NCI-H2029 treated with DMSO at 0.1 percent for 48 hours (cell line): Measurements from ENCODE around the gene PFN4.
"Not testable (repeated sequence)": the region's sequence is repeated elsewhere in the genome, so short reads cannot be mapped to it uniquely, and the experiment has no call there.

Experiments used
- DNase-seq: peaks from one replicate; lab custom pipeline; 2025; lab: John Stamatoyannopoulos, UW

The PFN4 gene

GRCh38 chr2:24123195-24123921 is at the start of gene PFN4, which contains the start of gene FAM228B:
Gene PFN4 (minus strand): TSS chr2:24123334. CDS start chr2:24122535, 799 bp downstream.
Gene FAM228B (plus strand): TSS chr2:24123469. CDS start chr2:24124362, 893 bp downstream.
- peak; percentile 20 for DNase-seq

- no peak for DNase-seq
These were observed 45.9 kb upstream of the PFN4 start for GRCh38 chr2:24169023-24169422.

GRCh38 chr2:24164416-24164973 is 41.4 kb upstream of the PFN4 start:
- no peak for DNase-seq

- DNase-seq: no peak
These were observed 40.5 kb upstream of the PFN4 start for GRCh38 chr2:24163601-24164000.

- no peak for DNase-seq
These were observed 40.1 kb upstream of the PFN4 start for GRCh38 chr2:24163186-24163585.

GRCh38 chr2:24162494-24162893 is 39.4 kb upstream of the PFN4 start:
- DNase-seq: no peak

- no peak for DNase-seq
These were observed 37.6 kb upstream of the PFN4 start for GRCh38 chr2:24160761-24161160.

GRCh38 chr2:24159708-24160107 is 36.6 kb upstream of the PFN4 start:
- DNase-seq: no peak

GRCh38 chr2:24158131-24158530 is 35.0 kb upstream of the PFN4 start:
- no peak for DNase-seq

- DNase-seq: no peak
These were observed 30.3 kb upstream of the PFN4 start for GRCh38 chr2:24153478-24153877.

- no peak for DNase-seq
These were observed 29.5 kb upstream of the PFN4 start for GRCh38 chr2:24152413-24153197.

GRCh38 chr2:24147364-24147763 is 24.2 kb upstream of the PFN4 start:
- no peak for DNase-seq

GRCh38 chr2:24140305-24140704 is 17.2 kb upstream of the PFN4 start:
- not testable (repeated sequence) for DNase-seq

GRCh38 chr2:24132543-24132942 is 9.4 kb upstream of the PFN4 start:
- DNase-seq: no peak

GRCh38 chr2:24125956-24126355 is 2.8 kb upstream of the PFN4 start:
- no peak for DNase-seq

GRCh38 chr2:24123922-24124580 is 917 bp upstream of the PFN4 start:
- DNase-seq: peak; percentile 39

- DNase-seq: no peak
These were observed 554 bp downstream of the PFN4 start for GRCh38 chr2:24122366-24123194.

- no peak for DNase-seq
These were observed 1.7 kb downstream of the PFN4 start for GRCh38 chr2:24121469-24121868.

GRCh38 chr2:24121066-24121465 is 2.1 kb downstream of the PFN4 start:
- no peak for DNase-seq

- no peak for DNase-seq
These were observed 5.2 kb downstream of the PFN4 start for GRCh38 chr2:24117902-24118301.

GRCh38 chr2:24115057-24115456 is 8.1 kb downstream of the PFN4 start:
- no peak for DNase-seq
